ENCODE results near the gene AOPEP. TPM values are rescaled to one million over a fixed set of nuclear protein-coding genes. Genes with fewer than 3 reads are reported as not detected.

AOPEP gene
- total and polyA plus RNA-seq, 2 of the 13 experiments (the other 11 are each of a cell fraction or from before 2014, with no cell fraction given) = 22.2 to 41.6 TPM

DNA sequence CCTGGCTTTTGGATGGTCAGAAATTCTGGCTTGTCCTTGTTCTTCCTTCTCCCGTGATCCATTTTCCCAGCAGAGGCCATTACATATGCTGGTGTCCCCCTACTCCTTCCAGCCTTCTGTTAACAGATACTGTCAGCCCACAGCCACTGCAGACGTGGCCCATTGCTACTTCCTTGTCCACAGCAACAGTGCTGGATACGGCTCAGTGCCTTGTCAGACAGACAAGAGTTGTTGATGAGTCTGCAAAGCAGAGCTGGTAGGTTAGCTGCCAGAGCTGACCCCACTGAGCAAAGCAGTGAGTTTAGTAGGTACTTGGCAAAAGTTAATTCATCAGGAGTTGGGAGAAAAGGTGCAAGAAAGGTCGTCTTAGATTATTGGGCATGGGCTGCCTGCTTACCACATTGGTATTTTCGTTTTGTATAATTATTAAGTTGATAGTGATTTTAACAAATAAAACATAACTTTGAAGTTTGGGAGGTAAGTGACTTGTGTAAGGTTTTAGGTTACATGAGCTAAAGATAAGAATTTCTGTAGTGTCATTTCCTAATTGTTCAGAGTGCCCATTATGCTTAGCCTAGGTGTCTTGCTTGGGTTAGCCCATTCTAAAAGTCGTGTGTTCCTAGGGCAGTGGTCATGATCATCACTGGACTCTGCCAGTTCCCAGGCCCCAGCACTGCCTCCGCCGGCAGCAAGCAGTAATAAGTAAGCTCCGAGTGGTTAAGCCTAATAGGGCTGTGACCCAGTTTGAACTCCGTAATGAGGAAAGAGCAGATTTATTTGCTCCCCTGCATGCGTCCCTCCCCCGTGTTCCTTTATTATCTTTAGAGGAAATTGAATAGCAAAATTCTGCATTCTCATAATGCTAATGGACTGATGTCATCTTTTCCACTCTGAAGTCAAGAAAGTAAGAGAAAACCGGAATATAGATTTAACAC lies 299.0 kb downstream of the AOPEP start (continued):
- TF ChIP-seq, protein P1, sequence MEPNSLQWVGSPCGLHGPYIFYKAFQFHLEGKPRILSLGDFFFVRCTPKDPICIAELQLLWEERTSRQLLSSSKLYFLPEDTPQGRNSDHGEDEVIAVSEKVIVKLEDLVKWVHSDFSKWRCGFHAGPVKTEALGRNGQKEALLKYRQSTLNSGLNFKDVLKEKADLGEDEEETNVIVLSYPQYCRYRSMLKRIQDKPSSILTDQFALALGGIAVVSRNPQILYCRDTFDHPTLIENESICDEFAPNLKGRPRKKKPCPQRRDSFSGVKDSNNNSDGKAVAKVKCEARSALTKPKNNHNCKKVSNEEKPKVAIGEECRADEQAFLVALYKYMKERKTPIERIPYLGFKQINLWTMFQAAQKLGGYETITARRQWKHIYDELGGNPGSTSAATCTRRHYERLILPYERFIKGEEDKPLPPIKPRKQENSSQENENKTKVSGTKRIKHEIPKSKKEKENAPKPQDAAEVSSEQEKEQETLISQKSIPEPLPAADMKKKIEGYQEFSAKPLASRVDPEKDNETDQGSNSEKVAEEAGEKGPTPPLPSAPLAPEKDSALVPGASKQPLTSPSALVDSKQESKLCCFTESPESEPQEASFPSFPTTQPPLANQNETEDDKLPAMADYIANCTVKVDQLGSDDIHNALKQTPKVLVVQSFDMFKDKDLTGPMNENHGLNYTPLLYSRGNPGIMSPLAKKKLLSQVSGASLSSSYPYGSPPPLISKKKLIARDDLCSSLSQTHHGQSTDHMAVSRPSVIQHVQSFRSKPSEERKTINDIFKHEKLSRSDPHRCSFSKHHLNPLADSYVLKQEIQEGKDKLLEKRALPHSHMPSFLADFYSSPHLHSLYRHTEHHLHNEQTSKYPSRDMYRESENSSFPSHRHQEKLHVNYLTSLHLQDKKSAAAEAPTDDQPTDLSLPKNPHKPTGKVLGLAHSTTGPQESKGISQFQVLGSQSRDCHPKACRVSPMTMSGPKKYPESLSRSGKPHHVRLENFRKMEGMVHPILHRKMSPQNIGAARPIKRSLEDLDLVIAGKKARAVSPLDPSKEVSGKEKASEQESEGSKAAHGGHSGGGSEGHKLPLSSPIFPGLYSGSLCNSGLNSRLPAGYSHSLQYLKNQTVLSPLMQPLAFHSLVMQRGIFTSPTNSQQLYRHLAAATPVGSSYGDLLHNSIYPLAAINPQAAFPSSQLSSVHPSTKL (CRISPR knock-in tag; IDR thresholded peaks at IDR 0.05) = peak; percentile 48
- TF ChIP-seq PITX1 (CRISPR knock-in tag; IDR thresholded peaks at IDR 0.05) (no peak), ZNF282 (IDR thresholded peaks at IDR 0.05; ENCODE audit: partially characterized antibody) (no peak), SMC3 (IDR thresholded peaks at IDR 0.05; ENCODE audit: low read length) (peak; percentile 49), SRSF9 (IDR thresholded peaks at IDR 0.05; ENCODE audit: borderline replicate concordance, insufficient read depth, low read depth, low read length, poor library complexity, severe bottlenecking) (no peak), FOSL2 (CRISPR knock-in tag; IDR thresholded peaks at IDR 0.05) (no peak), ZMYM4 (CRISPR knock-in tag; IDR thresholded peaks at IDR 0.05) (peak; percentile 39; the same call in 1 of the 2 replicates), GFI1 (CRISPR knock-in tag; IDR thresholded peaks at IDR 0.05; ENCODE audit: borderline replicate concordance) (peak; percentile 23; the same call in 1 of the 2 replicates), ZBTB8A (CRISPR knock-in tag; IDR thresholded peaks at IDR 0.05; ENCODE audit: borderline replicate concordance, low read depth) (no peak), KDM1A (CRISPR knock-in tag; IDR thresholded peaks at IDR 0.05) (no peak), RBFOX2 (IDR thresholded peaks at IDR 0.05; ENCODE audit: low read depth, low read length) (peak; percentile 49; the same call in 1 of the 2 replicates), ZNF33A (CRISPR knock-in tag; IDR thresholded peaks at IDR 0.05; ENCODE audit: borderline replicate concordance) (no peak), DPF2 (CRISPR knock-in tag; IDR thresholded peaks at IDR 0.05; ENCODE audit: borderline replicate concordance, low read depth) (no peak), ZNF232 (CRISPR knock-in tag; IDR thresholded peaks at IDR 0.05; ENCODE audit: borderline replicate concordance) (no peak)
- TF ChIP-seq, protein P2, sequence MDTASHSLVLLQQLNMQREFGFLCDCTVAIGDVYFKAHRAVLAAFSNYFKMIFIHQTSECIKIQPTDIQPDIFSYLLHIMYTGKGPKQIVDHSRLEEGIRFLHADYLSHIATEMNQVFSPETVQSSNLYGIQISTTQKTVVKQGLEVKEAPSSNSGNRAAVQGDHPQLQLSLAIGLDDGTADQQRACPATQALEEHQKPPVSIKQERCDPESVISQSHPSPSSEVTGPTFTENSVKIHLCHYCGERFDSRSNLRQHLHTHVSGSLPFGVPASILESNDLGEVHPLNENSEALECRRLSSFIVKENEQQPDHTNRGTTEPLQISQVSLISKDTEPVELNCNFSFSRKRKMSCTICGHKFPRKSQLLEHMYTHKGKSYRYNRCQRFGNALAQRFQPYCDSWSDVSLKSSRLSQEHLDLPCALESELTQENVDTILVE (CRISPR knock-in tag; IDR thresholded peaks at IDR 0.05) = no peak
- TF ChIP-seq, protein P3, sequence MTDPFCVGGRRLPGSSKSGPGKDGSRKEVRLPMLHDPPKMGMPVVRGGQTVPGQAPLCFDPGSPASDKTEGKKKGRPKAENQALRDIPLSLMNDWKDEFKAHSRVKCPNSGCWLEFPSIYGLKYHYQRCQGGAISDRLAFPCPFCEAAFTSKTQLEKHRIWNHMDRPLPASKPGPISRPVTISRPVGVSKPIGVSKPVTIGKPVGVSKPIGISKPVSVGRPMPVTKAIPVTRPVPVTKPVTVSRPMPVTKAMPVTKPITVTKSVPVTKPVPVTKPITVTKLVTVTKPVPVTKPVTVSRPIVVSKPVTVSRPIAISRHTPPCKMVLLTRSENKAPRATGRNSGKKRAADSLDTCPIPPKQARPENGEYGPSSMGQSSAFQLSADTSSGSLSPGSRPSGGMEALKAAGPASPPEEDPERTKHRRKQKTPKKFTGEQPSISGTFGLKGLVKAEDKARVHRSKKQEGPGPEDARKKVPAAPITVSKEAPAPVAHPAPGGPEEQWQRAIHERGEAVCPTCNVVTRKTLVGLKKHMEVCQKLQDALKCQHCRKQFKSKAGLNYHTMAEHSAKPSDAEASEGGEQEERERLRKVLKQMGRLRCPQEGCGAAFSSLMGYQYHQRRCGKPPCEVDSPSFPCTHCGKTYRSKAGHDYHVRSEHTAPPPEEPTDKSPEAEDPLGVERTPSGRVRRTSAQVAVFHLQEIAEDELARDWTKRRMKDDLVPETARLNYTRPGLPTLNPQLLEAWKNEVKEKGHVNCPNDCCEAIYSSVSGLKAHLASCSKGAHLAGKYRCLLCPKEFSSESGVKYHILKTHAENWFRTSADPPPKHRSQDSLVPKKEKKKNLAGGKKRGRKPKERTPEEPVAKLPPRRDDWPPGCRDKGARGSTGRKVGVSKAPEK (CRISPR knock-in tag; IDR thresholded peaks at IDR 0.05; ENCODE audit: borderline replicate concordance) = no peak
- TF ChIP-seq, protein P4, sequence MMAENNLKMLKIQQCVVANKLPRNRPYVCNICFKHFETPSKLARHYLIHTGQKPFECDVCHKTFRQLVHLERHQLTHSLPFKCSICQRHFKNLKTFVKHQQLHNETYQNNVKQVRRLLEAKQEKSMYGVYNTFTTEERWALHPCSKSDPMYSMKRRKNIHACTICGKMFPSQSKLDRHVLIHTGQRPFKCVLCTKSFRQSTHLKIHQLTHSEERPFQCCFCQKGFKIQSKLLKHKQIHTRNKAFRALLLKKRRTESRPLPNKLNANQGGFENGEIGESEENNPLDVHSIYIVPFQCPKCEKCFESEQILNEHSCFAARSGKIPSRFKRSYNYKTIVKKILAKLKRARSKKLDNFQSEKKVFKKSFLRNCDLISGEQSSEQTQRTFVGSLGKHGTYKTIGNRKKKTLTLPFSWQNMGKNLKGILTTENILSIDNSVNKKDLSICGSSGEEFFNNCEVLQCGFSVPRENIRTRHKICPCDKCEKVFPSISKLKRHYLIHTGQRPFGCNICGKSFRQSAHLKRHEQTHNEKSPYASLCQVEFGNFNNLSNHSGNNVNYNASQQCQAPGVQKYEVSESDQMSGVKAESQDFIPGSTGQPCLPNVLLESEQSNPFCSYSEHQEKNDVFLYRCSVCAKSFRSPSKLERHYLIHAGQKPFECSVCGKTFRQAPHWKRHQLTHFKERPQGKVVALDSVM (CRISPR knock-in tag; IDR thresholded peaks at IDR 0.05) = no peak
